GM21528 (cell line): Measurements from ENCODE around the gene GRM5.

Experiments used
- ATAC-seq: cut with Tn5 transposase; IDR thresholded peaks from one replicate; pipeline ENCODE4 v1.9.1; 2021; ENCODE audit warnings: mild to moderate bottlenecking, moderate library complexity; ENCODE audit not compliant: unreplicated experiment, low FRiP score

GRM5 gene

DNA sequence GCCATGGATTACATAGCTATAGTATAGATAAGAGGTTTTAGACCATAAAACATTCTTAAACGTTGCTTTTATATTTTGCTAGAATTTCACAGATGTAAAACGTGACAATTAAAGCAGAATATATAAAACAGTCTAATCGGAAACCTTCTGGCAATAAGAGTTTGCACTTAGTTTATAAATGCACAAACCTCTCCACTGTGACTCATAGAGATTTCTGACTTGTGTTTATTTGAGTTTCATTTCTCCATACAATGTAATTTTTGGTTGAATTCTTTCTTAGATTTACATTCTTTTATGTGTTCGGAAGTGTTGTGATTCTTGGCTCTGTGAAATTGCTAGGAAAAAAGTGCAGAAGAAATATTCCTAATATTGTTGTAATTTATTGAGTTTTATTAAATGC is 439.6 kb downstream of the GRM5 start:
- ATAC-seq = no peak

DNA sequence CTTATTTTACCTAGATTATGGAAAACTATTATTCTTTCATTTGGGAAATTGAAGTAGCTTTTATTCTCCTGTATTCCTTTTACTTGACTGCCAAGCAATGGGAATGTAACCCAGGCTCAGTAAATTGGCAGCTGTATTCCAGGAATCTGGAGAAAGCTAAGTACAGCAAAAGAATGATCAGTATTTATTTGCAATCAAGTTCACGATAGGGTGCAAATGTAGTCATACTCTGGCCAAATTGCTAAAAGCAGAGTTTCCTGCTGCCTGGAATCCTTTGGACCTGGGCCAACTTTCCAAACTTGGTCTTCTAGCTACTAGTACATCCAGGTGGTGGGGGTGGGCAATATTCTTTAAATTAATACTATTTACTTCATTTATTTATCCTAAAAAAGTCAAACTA is 442.3 kb downstream of the GRM5 start:
- ATAC-seq = no peak

DNA sequence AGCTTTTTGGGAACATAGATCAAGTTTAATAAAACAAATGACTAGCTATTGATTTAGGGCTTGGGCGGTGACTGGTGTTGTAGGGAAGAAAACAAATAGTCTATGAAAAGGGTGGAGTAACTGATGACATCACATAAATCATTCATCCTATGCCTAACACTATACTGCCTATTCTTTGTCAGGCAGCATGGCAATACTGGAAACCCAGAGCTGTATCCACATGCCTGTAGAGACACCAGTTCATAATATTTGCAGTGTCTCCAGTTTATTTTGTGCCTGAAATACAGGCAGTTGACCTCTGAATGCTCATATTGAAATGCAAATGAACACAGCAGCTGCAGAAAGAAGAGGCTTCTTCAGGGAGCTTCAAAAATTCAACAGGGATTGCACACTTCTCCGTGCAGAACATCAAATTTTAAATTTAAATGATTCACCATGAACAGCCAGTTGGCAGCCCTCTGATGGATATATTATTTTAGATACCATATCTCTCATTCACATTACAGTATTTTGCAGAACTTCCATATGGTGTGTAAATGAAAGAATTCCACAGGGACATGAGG is 445.1 kb downstream of the GRM5 start:
- no peak for ATAC-seq

DNA sequence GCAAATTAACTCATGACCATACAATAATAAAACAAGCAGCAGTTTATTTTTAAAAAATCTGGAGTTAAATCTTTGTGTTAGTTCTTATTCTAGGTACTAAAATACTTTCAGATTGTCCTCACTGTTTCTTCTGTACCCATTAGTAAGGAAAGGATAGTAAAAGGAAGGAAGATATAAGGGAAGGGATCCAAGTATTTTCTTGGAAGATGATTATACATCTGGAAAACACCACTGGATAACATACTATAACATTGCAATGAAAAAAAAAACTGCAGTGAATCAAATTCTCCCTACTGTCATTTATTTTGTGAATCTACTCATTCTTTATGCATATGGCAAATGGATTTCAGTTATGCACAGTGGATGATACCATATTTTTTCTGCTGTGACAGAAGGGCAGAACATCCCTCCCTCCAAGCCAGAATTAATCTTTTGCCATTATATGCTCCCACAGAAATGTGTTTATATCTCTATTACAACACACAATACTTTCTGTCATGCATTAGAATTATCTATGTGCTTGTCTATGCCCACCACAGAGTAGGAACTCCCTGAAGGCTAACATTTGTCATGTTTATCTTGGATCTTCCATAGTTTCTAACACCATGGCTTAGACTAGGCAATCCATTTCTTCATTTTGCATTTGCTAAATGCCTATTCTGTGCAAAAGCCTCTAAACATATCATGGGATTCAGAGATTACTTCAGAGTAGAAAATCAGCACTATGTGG is 446.0 kb downstream of the GRM5 start:
- ATAC-seq = no peak

DNA sequence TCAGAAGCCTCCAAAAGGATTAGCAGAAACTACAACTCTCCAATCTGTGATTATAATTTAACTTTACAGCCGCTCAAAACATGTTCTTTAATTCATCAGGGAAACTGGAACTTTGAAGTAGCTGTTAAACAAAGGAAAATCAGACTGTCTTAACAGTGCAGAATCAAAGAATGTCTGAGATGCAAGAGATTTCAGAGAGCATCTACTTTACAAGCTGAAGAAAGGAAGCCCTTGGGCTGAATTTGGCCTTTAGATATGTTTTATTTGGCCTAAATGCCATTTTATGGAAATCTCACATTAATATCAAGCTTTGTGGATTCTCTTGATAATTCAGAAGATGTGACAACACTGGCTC is 446.7 kb downstream of the GRM5 start:
- ATAC-seq = no peak

DNA sequence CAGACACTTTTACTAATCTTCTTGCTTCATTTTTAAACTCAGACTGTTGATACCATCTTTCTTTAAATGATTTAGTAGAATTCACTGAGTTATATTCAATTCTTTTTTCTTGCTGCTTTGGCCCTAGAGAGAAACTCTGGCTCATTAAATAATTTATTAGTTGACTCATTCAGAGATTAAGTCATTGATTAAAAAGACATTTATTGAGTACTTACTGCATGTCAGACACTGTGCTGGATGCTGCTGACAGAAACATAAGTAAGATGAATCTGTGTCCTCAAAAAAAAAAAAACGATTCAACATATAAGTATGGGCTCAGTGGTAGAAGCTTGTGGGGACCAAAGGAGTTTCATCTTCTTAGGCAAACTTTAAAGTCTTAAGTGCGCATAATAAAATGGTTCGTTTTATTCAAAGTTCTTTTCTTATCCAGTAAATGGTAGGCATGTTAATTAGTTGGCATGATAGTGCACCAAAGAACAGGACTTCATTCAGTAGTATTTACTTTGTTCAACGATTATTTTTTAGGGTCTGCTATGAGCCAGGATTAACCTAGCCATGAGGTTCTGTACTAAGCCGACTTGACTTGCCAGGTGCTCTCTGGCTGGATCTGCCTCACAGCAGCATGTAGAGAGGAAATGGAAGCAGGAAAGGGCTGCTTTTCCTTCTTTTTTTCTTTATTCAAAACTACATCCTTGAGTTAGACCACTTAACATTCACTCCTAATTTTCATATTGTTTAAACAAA is 447.3 kb downstream of the GRM5 start:
- no peak for ATAC-seq

DNA sequence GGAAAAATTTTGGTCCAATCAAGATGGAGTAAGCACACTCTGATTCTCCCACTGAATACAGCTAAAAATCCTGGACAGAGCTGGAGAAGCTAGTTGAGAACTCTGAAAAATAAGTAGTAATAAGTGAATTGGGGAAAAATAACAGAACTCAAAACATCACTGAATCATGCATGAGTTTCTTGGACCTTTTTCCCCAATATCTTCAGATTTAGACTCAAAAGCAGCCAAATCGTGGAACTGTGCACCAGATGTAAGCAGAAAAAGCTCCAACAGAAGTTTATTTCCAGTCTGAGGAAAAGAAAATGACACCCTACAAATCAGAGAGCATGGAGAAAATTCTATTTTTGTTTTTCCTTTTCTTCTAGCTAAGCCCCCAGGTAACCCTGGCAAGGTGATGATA is 448.6 kb downstream of the GRM5 start:
- ATAC-seq = no peak

DNA sequence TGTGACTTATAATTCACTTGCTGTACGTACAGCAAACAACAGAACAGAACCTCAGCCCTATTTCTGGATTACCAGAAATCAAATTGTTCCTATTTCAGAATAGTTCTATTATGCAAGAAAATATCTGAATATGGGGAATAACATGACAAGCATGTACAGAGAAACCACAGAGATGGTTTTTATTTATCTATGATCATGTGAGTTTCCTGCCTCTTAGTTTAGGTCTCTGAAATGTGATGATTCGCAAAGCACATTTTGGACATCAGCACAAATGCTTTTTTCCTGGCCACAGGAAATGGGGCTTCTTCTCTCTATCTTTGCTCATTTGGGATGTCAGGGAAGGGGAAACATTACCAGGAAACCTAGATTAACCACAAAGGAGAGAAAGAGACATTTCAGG is 461.5 kb downstream of the GRM5 start:
- ATAC-seq = no peak

DNA sequence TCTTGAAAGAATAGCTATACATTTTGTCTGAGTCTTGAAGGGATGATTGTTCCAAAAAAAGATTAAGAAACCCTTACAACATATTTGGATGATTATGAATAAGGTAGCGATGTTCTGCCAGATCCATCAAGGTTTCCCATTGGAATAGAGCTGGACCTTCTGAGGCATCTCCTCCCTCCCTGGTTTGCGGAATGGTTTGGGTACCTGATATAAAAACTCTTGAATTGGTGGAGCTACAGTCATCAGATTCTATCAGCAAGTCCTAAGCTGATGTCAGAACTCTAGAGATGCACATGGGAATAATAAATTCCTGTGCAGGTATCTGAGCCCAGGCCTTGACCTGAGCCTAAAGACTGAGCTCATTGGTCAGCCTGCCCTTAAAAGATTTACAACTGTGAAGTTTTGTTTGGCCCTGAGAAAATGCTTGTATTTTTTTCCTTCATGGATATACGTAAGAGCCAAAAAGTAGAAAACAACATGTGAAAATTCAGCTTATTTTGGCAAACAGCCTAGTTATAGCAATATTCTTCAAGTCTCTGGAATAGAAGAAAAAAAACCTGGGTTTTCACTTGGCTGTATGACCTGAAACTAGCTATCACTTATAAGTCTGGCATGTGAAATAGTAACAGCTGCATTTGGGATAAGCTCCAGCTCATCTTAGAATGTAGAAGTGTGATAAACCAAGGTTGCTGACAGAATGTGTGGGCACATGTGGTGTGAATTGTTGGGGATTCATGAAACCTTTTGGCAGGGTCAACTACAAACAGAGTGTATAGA is 462.5 kb downstream of the GRM5 start:
- ATAC-seq = no peak

DNA sequence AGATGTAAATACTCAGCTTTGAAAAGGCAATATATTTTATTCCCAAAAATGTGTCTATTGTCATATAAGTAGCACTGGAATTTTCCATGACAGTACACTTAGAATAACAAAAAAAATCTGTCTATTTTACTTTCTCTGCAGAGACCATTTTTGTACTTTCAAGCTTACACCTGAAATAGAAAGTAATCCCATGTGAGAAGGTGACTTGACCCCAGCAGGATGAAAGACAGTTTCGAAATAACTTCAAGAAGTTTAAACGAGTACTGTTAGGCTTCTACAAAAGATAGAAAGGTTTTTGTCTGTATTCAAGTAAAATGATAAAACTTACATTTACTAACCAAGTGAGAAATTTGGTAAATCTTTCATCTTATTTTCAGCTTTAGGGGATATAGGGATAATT is 468.4 kb downstream of the GRM5 start:
- no peak for ATAC-seq

DNA sequence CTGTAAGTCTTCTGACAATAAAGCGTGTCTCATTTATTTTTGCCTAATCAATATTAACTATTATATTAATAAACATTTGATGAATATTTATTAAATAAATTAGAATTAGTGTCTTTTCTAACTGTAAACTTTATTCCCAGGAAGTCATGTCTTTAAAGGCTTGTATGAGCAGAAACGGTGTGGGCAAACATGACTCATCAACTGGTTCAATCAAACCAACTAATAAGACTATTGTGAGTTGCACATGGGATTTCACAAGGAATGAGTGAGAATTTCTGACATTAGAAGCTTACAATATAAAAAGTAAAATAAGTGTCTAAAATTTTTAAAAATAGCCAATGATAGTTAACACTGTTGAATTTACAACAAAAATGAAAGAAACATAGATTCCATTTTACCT is 469.0 kb downstream of the GRM5 start:
- no peak for ATAC-seq

DNA sequence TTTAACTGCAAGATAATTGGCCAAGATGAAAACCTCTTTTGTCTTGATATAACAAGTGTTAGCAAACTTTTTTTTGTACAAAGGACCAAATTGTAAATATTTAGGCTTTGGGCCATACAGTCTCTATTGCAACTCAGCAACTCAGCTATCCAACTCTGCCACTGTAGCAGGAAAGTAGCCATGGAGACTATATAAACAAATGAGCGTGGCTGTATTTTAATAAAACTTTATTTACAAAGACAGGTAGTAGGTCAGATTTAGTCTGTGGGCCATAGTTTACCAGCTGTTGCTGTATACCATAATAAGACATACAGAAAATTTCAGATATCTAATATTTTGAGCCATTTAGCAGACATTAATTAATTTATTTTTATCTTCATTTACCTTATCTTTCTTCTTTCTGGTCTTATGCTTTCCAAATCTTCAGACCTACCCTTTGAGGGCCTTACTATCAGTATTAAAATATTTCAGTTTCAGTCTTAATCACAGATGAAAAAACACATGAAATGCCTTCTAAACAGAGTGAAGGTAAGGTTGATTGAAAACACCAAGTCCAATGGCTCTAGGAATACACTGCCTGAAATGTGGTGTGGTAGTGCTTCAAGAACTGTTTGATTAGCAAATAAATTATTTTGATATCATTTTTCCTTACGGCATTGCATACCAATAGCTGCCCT is 471.4 kb downstream of the GRM5 start:
- no peak for ATAC-seq

DNA sequence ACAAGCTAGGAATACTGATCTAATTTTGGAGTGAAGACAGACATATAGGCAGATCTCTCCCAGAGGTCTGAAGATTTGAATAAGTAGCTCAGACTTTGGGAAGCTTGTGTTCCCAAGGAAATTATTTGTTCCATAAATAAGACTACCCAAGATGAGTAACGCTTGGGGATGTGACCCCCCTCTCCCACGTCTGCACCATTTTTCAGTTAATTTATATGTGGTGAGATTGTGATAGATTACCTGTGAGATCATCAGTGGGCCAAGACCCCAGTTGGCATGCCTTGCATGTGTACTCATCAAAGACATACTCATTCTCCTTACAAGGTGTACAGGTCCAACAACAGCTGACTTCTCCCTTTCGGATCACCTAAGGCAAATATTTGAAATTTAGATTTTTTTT is 475.4 kb downstream of the GRM5 start:
- ATAC-seq = no peak

DNA sequence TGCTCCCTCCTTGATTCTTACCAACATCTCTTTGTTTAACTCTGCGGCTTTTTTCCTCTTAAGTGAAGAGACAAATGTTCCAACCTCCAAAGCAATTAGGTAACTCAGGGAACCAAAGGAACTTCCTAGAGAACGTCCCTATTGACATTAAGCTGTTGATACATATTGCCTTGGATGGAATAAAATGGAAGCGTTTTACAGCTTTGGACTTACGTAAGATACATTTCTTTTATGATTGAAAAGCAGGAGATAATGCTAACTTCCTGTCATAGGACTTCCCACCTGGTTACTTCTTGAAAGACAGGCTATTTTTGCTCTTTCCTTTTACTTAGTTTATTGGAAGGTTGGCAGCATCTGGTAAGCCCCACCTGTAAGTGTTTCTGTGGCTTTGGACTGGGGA is 482.5 kb downstream of the GRM5 start:
- no peak for ATAC-seq

DNA sequence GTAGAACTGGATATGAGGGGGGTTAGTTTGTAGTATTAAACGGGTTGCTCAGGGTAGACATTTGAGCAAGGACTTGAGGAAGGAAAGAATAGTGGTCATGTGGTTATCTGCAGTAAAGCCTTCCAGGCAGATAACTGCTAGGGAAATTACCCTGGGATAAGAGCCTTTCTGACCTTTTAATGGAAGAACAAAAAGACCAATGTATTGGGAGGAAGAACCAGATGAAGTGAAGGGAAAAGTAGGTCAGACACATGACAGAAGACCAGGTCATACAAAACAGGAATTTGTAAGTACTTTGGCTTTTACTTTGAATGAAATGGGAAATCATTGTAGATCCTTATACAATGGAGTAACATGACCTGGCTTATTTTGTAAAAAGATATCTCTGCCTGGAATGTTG is 486.3 kb downstream of the GRM5 start:
- no peak for ATAC-seq

DNA sequence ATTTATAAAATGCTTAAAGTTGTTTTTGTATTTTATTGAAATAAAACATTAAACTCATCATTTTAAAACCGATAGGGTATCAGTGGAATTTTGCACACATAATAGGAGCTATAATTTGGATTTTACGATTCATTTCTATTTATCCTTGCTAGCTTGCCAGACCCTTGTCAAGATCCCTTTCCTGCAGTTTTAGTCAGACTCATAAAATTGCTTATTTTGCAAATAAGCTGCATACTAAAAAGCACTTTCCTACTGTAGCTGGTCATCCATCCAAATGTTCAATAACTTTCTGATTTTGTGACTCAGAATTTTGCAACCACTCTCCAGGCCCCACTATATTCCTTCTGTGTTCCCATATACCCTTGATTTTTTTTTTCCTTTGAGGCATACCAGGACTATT is 489.0 kb downstream of the GRM5 start:
- ATAC-seq = no peak

DNA sequence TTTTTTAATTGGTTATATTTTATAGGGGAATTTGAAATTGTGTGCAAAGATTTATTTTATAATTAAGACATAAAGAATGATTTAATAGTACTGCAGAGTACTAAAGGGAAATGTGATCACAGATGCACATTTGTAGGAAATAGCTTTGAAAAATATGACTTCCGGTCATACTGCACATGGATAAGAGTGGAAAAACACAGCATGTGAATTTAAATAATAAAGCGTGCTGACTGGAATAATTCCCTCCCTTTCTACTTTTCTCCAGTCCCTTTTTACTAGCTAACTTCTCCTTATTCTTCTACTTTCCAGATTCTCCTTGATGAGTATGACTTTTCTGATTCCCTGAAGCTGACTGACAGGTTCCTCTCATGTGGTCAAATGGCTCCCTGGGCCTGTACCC is 489.9 kb downstream of the GRM5 start:
- ATAC-seq = no peak

DNA sequence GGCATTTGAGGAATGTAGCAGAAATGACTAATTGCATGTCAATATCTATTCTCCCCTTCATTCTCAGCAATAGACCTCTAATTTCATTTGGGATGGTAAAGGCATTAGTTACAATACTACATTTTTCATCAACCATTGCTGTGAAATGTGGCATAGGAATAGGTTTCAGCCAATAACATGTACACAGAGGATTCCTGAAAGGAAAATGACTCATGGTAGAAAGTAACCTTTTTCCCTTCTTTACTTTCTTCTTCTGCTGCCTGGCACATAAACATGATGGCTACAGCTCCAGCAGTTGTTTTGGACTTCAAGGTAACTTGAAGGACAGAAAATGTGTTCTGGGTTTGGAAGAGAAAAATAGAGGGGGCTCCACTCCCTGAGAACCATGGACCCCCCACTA is 496.4 kb downstream of the GRM5 start:
- ATAC-seq = no peak

DNA sequence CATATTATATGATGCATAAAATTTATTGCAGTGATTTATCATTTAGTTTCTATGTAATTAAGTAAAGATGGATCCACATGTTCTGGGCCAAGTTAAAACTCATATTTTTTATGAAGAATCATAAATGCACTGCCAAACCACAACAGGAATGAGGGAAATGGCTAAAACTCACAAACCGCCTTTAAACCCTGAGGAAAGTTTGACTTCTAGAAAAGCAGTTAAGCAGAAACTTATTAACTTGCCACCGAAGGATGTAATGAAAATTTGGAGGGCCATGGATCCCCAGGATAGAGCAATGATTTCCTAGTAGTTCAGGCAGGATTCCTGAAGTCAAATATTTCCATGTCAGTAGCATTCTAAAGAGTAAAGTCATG is 510.0 kb downstream of the GRM5 start:
- no peak for ATAC-seq

DNA sequence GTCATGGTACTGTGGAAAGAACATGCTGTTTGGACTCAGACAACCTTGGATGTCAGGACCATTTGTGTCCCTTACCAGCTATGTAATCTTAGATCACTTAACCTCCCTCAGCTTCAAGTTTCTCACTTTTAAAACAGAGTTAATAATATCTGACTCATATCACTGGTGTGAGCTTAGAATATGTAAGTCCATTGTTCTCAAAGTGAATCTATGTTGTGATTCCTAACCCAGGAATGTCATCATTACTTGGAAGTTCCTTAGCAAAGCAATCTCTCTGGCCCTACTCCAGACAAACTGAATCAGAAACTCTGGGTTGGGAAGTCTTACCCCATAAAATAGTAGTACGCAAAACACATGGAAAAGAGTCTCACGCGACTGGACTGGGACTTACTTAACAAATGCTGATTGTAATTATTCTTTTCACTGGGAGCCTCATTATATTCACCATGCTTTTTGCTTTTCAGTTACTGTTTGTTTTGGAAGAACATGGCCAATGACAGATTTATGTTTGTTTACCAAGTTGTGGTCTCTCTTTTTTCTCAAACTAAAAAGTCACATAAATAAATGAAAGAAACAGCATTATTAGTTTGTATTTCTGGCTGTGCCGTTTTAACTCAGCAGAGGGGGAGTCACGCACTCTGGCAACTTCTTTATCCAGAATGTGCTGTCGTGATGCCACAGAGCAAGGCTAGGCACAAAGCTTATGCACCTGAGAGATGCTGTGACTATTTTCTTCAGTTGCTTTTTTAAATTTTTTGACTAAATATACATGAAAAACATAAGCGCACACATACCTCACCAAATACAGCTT is 510.6 kb downstream of the GRM5 start:
- no peak for ATAC-seq
